Stimulated activated CD4-positive, alpha-beta T cell treated with anti-CD3 and anti-CD28 coated beads, Interleukin-4, amount 100 ng/mL, for 4 hours (primary cell): ENCODE measurements around the gene EGFL7.

Source experiments
- DNase-seq, 2 experiments: peaks; one replicate each; pipeline ENCODE4 v3.0.0-alpha.2; 2020

The EGFL7 gene

DNA sequence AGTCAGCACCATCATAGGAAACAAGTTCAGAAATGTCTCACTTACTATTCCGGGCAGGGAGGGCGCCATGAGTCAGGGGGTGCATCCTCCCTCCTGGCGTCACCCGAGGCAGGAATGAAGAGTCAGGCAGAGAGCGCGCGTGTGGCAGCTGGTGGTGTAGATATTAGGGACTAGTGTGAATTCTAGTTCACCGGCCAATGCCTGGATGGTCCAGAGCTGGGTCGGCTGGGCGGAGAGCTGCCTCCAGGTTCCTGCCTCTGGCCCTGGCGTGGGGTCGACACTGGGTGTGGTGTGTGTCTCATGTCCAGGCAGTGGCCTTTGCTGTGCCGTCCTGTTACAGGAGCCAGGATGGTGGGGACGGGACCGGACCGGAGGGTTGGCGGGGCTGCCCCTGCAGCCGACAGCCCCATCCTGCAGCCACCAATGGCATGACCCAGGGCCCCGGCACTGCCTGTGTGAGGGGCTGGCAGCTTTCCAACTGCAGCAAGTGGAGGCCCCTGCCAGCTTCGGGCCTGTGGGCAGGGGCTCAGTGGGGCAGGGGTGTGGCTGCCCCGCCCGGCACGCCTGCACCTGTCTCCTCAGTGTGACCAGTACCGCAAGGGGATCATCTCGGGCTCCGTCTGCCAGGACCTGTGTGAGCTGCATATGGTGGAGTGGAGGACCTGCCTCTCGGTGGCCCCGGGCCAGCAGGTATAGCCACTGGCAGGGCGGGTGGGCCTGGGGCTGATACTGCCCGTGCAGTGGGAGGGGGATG is 58.8 kb downstream of the EGFL7 start:
- no peak for DNase-seq
